ENCODE measurements around the gene BCL2L13. TPM values are rescaled to one million over a fixed set of nuclear protein-coding genes. Genes with fewer than 3 reads are reported as not detected.
"Not testable (repeated sequence)": the region's sequence is repeated elsewhere in the genome, so short reads cannot be mapped to it uniquely, and the experiment has no call there.

Gene BCL2L13
- total RNA-seq, 1 experiment from 2014 or later = 38.1 TPM

- Mint-ChIP-seq H3K27ac (peak overlapping the region; percentile 98), H3K4me1 (peaks cover 10% of the 10 kb centered on the region), H3K9me3 (no peaks in the 10 kb centered on the region), H3K4me3 (peak overlapping the region; percentile 89), H3K36me3 (peaks cover 12% of the 10 kb centered on the region), H3K27me3 (ENCODE audit: low read depth) (no peaks in the 10 kb centered on the region)
- no peak for DNase-seq (ENCODE audit: low spot score)
- ChIA-PET CTCF (no interaction called here), POLR2A (no interaction called here)
- TF ChIP-seq KAT7 (CRISPR knock-in tag; IDR thresholded peaks at IDR 0.05; ENCODE audit: borderline replicate concordance) = no peak
- no peak for TF ChIP-seq CBFB (CRISPR knock-in tag; IDR thresholded peaks at IDR 0.05; ENCODE audit: low read depth)
- ATAC-seq = peak; percentile 67
Observed at GRCh38 chr22:17638182-17638431, 450 bp upstream of the BCL2L13 start.

DNA sequence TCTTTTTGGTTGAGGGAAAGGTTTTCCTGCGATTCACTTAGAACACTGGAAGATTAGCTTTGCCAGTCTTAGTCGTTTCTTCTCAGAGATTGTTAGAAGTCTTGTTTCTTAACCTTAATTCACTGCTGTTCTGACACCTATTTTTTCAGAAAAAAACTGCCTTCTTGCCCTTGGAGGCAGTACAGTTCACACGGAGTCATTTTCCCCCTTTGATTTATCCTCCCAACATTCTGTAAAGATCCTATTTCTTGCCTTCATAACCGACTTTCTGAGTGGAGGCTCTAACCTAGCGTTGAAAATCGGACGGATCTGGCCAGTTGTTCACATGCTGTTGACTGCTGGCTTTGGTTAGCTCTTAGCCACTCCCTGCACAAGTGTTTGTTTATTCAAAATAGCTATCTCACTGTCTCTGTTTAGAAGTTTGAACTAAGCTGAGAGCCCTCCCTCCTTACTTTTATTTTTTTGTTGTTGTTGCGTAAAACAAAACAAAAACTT lies 737 bp downstream of the BCL2L13 start:
- Mint-ChIP-seq H3K4me3 (peak overlapping the region; percentile 89), H3K9me3 (no peaks in the 10 kb centered on the region), H3K27ac (peak overlapping the region; percentile 98), H3K36me3 (peaks cover 12% of the 10 kb centered on the region), H3K4me1 (peaks cover 10% of the 10 kb centered on the region), H3K27me3 (ENCODE audit: low read depth) (no peaks in the 10 kb centered on the region)
- ATAC-seq (no peak), DNase-seq (ENCODE audit: low spot score) (no peak)
- CTCF ChIA-PET = interaction anchor here (0.6 to 1.2 kb wide), 6 partner anchors 81 to 544 kb away, joined by 3 to 5 read pairs (median 4); no protein-coding TSS in a partner anchor
- POLR2A ChIA-PET = no interaction called here
- TF ChIP-seq NFATC4 (CRISPR knock-in tag; IDR thresholded peaks at IDR 0.05) = no peak
- TF ChIP-seq ZBTB21 (CRISPR knock-in tag; IDR thresholded peaks at IDR 0.05; ENCODE audit: borderline replicate concordance) = no peak

DNA sequence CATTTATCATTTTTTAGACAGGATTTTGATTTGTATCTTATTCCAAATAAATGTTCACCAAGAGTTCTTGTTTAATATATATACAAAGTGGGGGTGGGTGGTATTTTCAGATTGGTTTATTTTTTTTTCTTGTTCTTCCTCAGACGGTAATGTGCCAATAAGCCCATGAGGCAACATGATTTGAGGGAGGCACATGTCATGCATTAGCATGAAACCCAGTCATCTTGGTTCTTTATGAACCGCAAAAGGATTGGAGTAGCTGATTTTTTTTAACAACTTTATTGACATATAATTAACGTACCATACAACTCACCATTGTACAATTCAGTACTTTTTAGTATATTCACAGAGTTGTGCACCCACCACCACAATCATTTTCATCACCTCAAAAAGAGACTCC lies 2.7 kb downstream of the BCL2L13 start:
- peaks cover 12% of the 10 kb centered on the region for H3K36me3 Mint-ChIP-seq
- DNase-seq (ENCODE audit: low spot score) (no peak), ATAC-seq (no peak)
- H3K4me1 Mint-ChIP-seq = peaks cover 10% of the 10 kb centered on the region
- H3K27ac Mint-ChIP-seq = no peak overlapping the region
- CTCF ChIA-PET = no interaction called here
- H3K9me3 Mint-ChIP-seq = no peaks in the 10 kb centered on the region
- POLR2A ChIA-PET = no interaction called here
- H3K4me3 Mint-ChIP-seq = no peak overlapping the region
- no peak for TF ChIP-seq FOXP1 (CRISPR knock-in tag; IDR thresholded peaks at IDR 0.05; ENCODE audit: borderline replicate concordance)
- TF ChIP-seq AR (CRISPR knock-in tag; IDR thresholded peaks at IDR 0.05) = no peak
- no peak for TF ChIP-seq ZSCAN18 (CRISPR knock-in tag; IDR thresholded peaks at IDR 0.05)
- TF ChIP-seq, protein P1, sequence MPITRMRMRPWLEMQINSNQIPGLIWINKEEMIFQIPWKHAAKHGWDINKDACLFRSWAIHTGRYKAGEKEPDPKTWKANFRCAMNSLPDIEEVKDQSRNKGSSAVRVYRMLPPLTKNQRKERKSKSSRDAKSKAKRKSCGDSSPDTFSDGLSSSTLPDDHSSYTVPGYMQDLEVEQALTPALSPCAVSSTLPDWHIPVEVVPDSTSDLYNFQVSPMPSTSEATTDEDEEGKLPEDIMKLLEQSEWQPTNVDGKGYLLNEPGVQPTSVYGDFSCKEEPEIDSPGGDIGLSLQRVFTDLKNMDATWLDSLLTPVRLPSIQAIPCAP (CRISPR knock-in tag; IDR thresholded peaks at IDR 0.05) = no peak
- TF ChIP-seq SP1 (CRISPR knock-in tag; conservative IDR thresholded peaks at IDR 0.05) = no peak
- TF ChIP-seq NR1H2 (CRISPR knock-in tag; IDR thresholded peaks at IDR 0.05) = no peak
- TF ChIP-seq, protein P2, sequence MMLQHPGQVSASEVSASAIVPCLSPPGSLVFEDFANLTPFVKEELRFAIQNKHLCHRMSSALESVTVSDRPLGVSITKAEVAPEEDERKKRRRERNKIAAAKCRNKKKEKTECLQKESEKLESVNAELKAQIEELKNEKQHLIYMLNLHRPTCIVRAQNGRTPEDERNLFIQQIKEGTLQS (CRISPR knock-in tag; conservative IDR thresholded peaks at IDR 0.05) = no peak
- no peak for TF ChIP-seq ETV6 (CRISPR knock-in tag; IDR thresholded peaks at IDR 0.05)
- no peak for TF ChIP-seq CDX4 (CRISPR knock-in tag; IDR thresholded peaks at IDR 0.05; ENCODE audit: borderline replicate concordance)
- TF ChIP-seq TP53 (CRISPR knock-in tag; IDR thresholded peaks at IDR 0.05) = no peak
- TF ChIP-seq CREM (CRISPR knock-in tag; IDR thresholded peaks at IDR 0.05) = no peak
- TF ChIP-seq, protein P3, sequence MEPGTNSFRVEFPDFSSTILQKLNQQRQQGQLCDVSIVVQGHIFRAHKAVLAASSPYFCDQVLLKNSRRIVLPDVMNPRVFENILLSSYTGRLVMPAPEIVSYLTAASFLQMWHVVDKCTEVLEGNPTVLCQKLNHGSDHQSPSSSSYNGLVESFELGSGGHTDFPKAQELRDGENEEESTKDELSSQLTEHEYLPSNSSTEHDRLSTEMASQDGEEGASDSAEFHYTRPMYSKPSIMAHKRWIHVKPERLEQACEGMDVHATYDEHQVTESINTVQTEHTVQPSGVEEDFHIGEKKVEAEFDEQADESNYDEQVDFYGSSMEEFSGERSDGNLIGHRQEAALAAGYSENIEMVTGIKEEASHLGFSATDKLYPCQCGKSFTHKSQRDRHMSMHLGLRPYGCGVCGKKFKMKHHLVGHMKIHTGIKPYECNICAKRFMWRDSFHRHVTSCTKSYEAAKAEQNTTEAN (CRISPR knock-in tag; IDR thresholded peaks at IDR 0.05) = no peak
- H3K27me3 Mint-ChIP-seq (ENCODE audit: low read depth) = no peaks in the 10 kb centered on the region

- CTCF ChIA-PET; ATAC-seq; POLR2A ChIA-PET; H3K4me3 Mint-ChIP-seq; H3K27me3 Mint-ChIP-seq (ENCODE audit: low read depth); H3K27ac Mint-ChIP-seq; H3K9me3 Mint-ChIP-seq; DNase-seq (ENCODE audit: low spot score); H3K4me1 Mint-ChIP-seq: not testable (repeated sequence)
- peaks cover 12% of the 10 kb centered on the region for H3K36me3 Mint-ChIP-seq
Observed at GRCh38 chr22:17642357-17642756, 3.8 kb downstream of the BCL2L13 start.
